MM.1S (cell line): ENCODE data around the gene NUP85.

Source experiments
- CTCF ChIP-seq: fragments of 300-600 bp; sonication (generic); IDR thresholded peaks from 2 replicates; pipeline ENCODE4 v1.5.1; 2016; ENCODE audit warnings: antibody characterized with exemption, low read length, mixed read lengths
- EZH2 ChIP-seq: fragments of 300-600 bp; sonication (generic); optimal IDR thresholded peaks from 2 replicates; pipeline ENCODE3; 2017; ENCODE audit warnings: low read depth, mild to moderate bottlenecking, antibody characterized with exemption, low read length, mixed read lengths

DNA sequence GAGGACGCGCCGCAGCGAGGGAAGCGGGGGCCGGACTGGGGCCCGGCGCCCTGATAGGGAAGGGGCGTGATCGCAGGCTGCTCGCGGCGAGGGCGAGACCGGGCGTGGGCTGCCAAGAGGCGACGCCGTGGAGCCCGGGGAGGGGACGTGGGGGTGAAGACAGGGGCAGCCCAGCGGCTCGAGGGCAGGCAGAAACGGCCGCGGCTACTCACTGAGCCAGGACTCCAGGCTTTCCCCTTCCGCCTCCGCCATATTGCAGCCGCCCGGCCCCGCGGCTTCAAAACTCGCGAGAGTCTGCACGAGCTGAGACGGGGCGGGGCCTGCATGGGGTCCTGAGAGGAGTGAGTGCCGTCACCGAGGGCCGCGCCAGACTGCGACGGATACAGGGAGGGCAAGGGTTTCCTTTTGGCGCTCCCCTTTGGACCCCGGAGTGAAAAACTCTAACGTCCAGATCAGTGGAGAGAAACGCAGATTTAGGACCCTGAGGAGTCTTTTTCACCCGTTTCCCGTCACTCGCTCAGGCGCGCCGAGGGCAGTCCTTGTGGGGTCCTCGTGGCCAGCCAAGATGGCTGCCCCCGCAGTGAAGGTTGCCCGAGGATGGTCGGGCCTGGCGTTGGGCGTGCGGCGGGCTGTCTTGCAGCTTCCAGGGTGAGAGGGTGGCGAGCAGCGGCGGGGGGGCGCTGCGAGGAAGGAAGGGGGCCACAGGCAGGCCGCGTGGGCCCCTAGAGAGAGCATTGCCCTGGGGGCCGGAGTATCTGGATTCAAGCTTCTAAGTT lies 56.0 kb downstream of the NUP85 start, which contains the start of the genes GGA3 and MRPS7:
- TF ChIP-seq CTCF (no peak), EZH2 (no peak)
